H1 (cell line): ENCODE data around the gene RMDN2.

ENCODE experiments used
- CTCF ChIP-seq, 3 experiments: IDR thresholded peaks; 1 replicate in 2 of 3; 2 replicates in 1 of 3; pipeline versions ENCODE4 v1.5.1 to v1.6.1; 2011; ENCODE audit warnings: low read length in 3 of 3, mild to moderate bottlenecking in 3 of 3, inconsistent platforms in 2 of 3, low read depth in 1 of 3, moderate library complexity in 1 of 3; ENCODE audit not compliant: insufficient read depth in 1 of 3; ENCODE audit errors: control extremely low read depth in 1 of 3
- EP300 ChIP-seq, 2 experiments: IDR thresholded peaks; 1 replicate in 1 of 2; 2 replicates in 1 of 2; pipeline ENCODE4 v1.6.1; 2011 to 2012; ENCODE audit warnings: low read depth in 2 of 2, low read length in 2 of 2, mild to moderate bottlenecking in 2 of 2, borderline replicate concordance in 1 of 2, inconsistent platforms in 1 of 2, moderate library complexity in 1 of 2
- MAX ChIP-seq: IDR thresholded peaks from 2 replicates; pipeline ENCODE4 v1.6.1; 2012; ENCODE audit warnings: inconsistent platforms
- POLR2A ChIP-seq, 2 experiments: IDR thresholded peaks; 1 replicate in 1 of 2; 2 replicates in 1 of 2; pipeline ENCODE4 v1.6.1; 2011; ENCODE audit warnings: low read depth in 2 of 2, low read length in 2 of 2, mild to moderate bottlenecking in 2 of 2; ENCODE audit errors: control extremely low read depth in 1 of 2
- SP1 ChIP-seq: IDR thresholded peaks from 2 replicates; pipeline ENCODE4 v1.6.1; 2011; ENCODE audit warnings: low read depth, low read length
- TCF12 ChIP-seq: IDR thresholded peaks from 2 replicates; pipeline ENCODE4 v1.6.1; 2011; ENCODE audit warnings: low read depth, mild to moderate bottlenecking, low read length

DNA sequence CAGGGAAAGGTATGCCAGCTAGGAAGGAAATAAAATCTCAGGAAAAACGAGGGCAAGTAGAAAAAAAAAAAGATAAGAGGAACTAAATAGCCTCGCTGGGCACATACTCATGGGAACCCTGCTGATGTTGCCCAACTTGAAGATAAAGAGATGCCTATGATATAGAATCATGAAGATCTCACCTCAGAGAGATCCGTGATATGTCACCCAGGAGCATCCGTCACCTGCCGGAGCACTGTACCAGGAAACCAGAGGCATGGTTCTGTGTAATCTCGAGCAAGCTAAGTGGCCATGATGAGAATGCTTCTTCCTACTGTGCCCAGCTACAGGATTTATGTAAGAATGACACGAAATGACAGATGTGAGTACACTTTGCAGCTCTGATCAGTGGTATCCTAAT lies 110.9 kb downstream of the RMDN2 start:
- TF ChIP-seq CTCF (IDR thresholded peaks at IDR 0.05; ENCODE audit: control extremely low read depth in 1 of 3, insufficient read depth in 1 of 3, low read depth in 1 of 3, low read length in 3 of 3) = no peak
- no peak for TF ChIP-seq SP1
- no peak for TF ChIP-seq POLR2A (IDR thresholded peaks at IDR 0.05; ENCODE audit: control extremely low read depth in 1 of 2, low read depth in 2 of 2, low read length in 2 of 2)
- no peak for TF ChIP-seq TCF12
- no peak for TF ChIP-seq MAX
- TF ChIP-seq EP300 (IDR thresholded peaks at IDR 0.05; ENCODE audit: borderline replicate concordance in 1 of 2, low read depth in 2 of 2, low read length in 2 of 2) = no peak
